Esophagus squamous epithelium (tissue), 4 donors: ENCODE results near the gene LRRN2.

Source experiments
- POLR2A ChIP-seq, 4 donors: fragments of 450-650 bp; IDR thresholded peaks; one replicate each; pipeline ENCODE4 v1.6.1; 2017; ENCODE audit warnings: antibody characterized with exemption in 4 of 4, mild to moderate bottlenecking in 4 of 4, moderate library complexity in 3 of 4
- TF ChIP-seq, protein P1 (sequence below), 6 experiments: fragments of 450-650 bp in 4 of 6; fragments of 200-600 bp in 2 of 6; sonication (generic) in 2 of 6; IDR thresholded peaks; one replicate each; pipeline ENCODE4 v1.5.1; 2016 to 2019; ENCODE audit warnings: antibody characterized with exemption in 6 of 6, mild to moderate bottlenecking in 4 of 6, moderate library complexity in 4 of 6

GRCh38 chr1:204630132-204630905, 55.2 kb downstream of the LRRN2 start:
- TF ChIP-seq POLR2A (IDR thresholded peaks at IDR 0.05), result no peak
- TF ChIP-seq, protein P1, sequence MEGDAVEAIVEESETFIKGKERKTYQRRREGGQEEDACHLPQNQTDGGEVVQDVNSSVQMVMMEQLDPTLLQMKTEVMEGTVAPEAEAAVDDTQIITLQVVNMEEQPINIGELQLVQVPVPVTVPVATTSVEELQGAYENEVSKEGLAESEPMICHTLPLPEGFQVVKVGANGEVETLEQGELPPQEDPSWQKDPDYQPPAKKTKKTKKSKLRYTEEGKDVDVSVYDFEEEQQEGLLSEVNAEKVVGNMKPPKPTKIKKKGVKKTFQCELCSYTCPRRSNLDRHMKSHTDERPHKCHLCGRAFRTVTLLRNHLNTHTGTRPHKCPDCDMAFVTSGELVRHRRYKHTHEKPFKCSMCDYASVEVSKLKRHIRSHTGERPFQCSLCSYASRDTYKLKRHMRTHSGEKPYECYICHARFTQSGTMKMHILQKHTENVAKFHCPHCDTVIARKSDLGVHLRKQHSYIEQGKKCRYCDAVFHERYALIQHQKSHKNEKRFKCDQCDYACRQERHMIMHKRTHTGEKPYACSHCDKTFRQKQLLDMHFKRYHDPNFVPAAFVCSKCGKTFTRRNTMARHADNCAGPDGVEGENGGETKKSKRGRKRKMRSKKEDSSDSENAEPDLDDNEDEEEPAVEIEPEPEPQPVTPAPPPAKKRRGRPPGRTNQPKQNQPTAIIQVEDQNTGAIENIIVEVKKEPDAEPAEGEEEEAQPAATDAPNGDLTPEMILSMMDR (IDR thresholded peaks at IDR 0.05), result no peak
